T-cell (primary cell): ENCODE results near the gene NOXO1. TPM values are rescaled to one million over a fixed set of nuclear protein-coding genes. Genes with fewer than 3 reads are reported as not detected.
"Not testable (repeated sequence)": the region's sequence is repeated elsewhere in the genome, so short reads cannot be mapped to it uniquely, and the experiment has no call there.

Source experiments
- ATAC-seq, 4 experiments: fragments of 200-7000 bp in 3 of 4; fragments of 150-1000 bp in 1 of 4; cut with Tn5 transposase; replicated peaks in 1 of 4; 1 replicate in 3 of 4; 2 replicates in 1 of 4; pipeline ENCODE4 v1.10.0; 2021; ENCODE audit warnings: moderate library complexity in 3 of 4, mild to moderate bottlenecking in 2 of 4, moderate number of reproducible peaks in 1 of 4
- CTCF ChIA-PET, 2 donors: fragments of 300-600 bp; sonication (Branson Sonifier 250); formaldehyde crosslinking; loops; one replicate each; lab custom pipeline; 2022; ENCODE audit warnings: antibody characterized with exemption in 2 of 2; lab: Charles Lee
- POLR2A ChIA-PET, 2 donors: fragments of 300-600 bp; sonication (Branson Sonifier 250); formaldehyde crosslinking; loops; one replicate each; lab custom pipeline; 2022; ENCODE audit warnings: antibody characterized with exemption in 2 of 2; lab: Charles Lee
- DNase-seq, 35 experiments: peaks; one replicate each; pipeline versions ENCODE4 v3.0.0 to v3.0.0-alpha.2; 2013 to 2023
- H3K27ac ChIP-seq: one replicate; pipeline ENCODE4 v1.5.1; 2013; ENCODE audit warnings: low read length
- H3K27me3 ChIP-seq, 2 experiments: replicated peaks in 1 of 2; 1 replicate in 1 of 2; 2 replicates in 1 of 2; pipeline versions ENCODE4 v1.6.1 to v1.7.0; 2013; ENCODE audit warnings: low read length in 1 of 2, mixed read lengths in 1 of 2; ENCODE audit not compliant: control insufficient read depth in 2 of 2, insufficient read depth in 2 of 2; ENCODE audit errors: extremely low read depth in 1 of 2
- H3K36me3 ChIP-seq, 2 donors: 1 replicate in 1 of 2; 2 replicates in 1 of 2; pipeline versions ENCODE4 v1.6.1 to v1.7.0; 2013; ENCODE audit warnings: low read length in 1 of 2; ENCODE audit not compliant: control insufficient read depth in 2 of 2, insufficient read depth in 1 of 2; ENCODE audit errors: extremely low read depth in 1 of 2
- H3K4me1 ChIP-seq, 2 experiments: 1 replicate in 1 of 2; 2 replicates in 1 of 2; pipeline versions ENCODE4 v1.6.1 to v1.7.0; 2013; ENCODE audit warnings: low read length in 2 of 2, mixed read lengths in 1 of 2; ENCODE audit not compliant: insufficient read depth in 2 of 2, control insufficient read depth in 1 of 2; ENCODE audit errors: extremely low read depth in 1 of 2
- H3K4me3 ChIP-seq, 2 donors: 1 replicate in 1 of 2; 2 replicates in 1 of 2; pipeline versions ENCODE4 v1.5.1 to v1.7.0; 2013; ENCODE audit warnings: mild to moderate bottlenecking in 2 of 2, low read length in 1 of 2, moderate library complexity in 1 of 2; ENCODE audit not compliant: control insufficient read depth in 1 of 2; ENCODE audit errors: extremely low read depth in 1 of 2
- H3K9me3 ChIP-seq: 2 replicates; pipeline ENCODE4 v1.7.0; 2013
- H3K27ac Mint-ChIP-seq, 2 donors: one replicate each; pipeline ENCODE4 v1.8.0; 2020 to 2021; ENCODE audit warnings: mild to moderate bottlenecking in 2 of 2, mixed read lengths in 2 of 2
- H3K27me3 Mint-ChIP-seq, 2 donors: one replicate each; pipeline ENCODE4 v1.8.0; 2021 to 2022; ENCODE audit warnings: mixed read lengths in 2 of 2
- H3K36me3 Mint-ChIP-seq: one replicate; pipeline ENCODE4 v1.8.0; 2021; ENCODE audit warnings: mixed read lengths
- H3K4me1 Mint-ChIP-seq, 3 donors: one replicate each; pipeline ENCODE4 v1.8.0; 2020 to 2022; ENCODE audit warnings: mixed read lengths in 3 of 3, mild to moderate bottlenecking in 1 of 3
- H3K4me3 Mint-ChIP-seq, 3 donors: one replicate each; pipeline ENCODE4 v1.8.0; 2020 to 2022; ENCODE audit warnings: mild to moderate bottlenecking in 3 of 3, mixed read lengths in 3 of 3, moderate library complexity in 3 of 3
- H3K9me3 Mint-ChIP-seq, 3 donors: one replicate each; pipeline ENCODE4 v1.8.0; 2020 to 2022; ENCODE audit warnings: mixed read lengths in 3 of 3
- WGBS: methylation state at CpG from one replicate; pipeline ENCODE4 v1.1.5; 2013; ENCODE audit warnings: missing lambda C conversion rate; ENCODE audit not compliant: insufficient coverage; 5-methylcytosine and 5-hydroxymethylcytosine counted together
- total RNA-seq, 35 experiments: library from RNA in 6 of 35; stranded (reverse) in 6 of 35; fragments of 120-200 nt in 1 of 35; gene quantifications; one replicate each; pipeline versions ENCODE4 v1.2.1 to v1.2.4 and lab custom pipeline; 2013 to 2026

The NOXO1 gene
- total RNA-seq, 5 donors from 2014 or later (not counting 1 experiment from before 2014, with no cell fraction given) = 0.78 to 2.2 (median 1.3) TPM; not detected in 1

DNA sequence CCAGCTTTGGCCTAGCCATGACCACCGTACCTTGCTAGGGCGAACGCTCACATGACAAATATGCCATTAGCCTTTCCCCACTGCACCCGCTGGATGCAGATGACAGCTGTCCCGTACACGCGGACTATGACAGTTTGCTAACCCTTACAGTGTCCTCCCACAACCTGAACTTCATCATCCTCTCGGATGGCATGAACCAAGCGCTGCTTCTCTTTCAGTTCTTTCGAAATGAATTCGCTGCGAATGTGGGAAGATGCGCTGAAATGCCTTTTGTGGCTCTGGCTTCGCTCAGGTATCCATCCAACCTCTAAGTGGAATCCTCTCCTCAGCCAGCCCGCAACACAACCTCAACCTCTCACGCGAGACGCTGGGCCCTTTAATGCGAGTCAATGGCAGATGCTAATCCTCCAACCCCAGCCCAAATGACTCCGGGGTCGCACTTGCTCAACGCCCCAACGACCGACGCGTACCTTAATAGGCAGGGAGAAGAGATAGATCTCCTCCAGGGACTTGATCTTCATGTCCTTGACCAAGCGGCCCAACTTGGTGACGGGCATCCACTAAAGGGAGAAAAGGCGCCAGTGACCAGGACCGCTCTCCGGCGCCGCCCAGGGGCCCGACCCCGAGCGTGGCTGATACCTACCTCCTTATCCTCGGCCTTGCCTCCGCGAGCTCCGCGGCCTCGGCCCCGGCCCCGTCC, 17.3 kb downstream of the NOXO1 start:
- Histone ChIP-seq H3K27ac (peak overlapping the region; percentile 97), H3K4me3 (peak overlapping the region; percentile 83 to 95), H3K36me3 (peaks cover 7 to 26% of the 10 kb centered on the region in 2 donors), H3K27me3 (no peaks in the 10 kb centered on the region), H3K4me1 (peaks cover 12 to 61% of the 10 kb centered on the region in 2 experiments), H3K9me3 (no peaks in the 10 kb centered on the region)
- Mint-ChIP-seq H3K4me3 (peak overlapping the region; percentile 91 to 93 (median 91)), H3K9me3 (no peaks in the 10 kb centered on the region), H3K4me1 (peaks cover 37 to 53% (median 49%) of the 10 kb centered on the region in 3 donors), H3K36me3 (peaks cover 21% of the 10 kb centered on the region), H3K27ac (peak overlapping the region; percentile 88 to 91), H3K27me3 (no peaks in the 10 kb centered on the region)
- ATAC-seq (peak in 3 of 4 experiments; percentile 0 to 27 (median 24)), DNase-seq (peak in 13 of 35 experiments; percentile 24 to 58 (median 33))
- CTCF ChIA-PET = interaction anchor here in 1 of 2 donors (0.7 to 1.0 kb wide), 2 partner anchors 28 to 176 kb away, joined by 3 to 6 read pairs; no protein-coding TSS in a partner anchor
- WGBS = 10% methylated on average over 27 of the region's 44 CpGs
- POLR2A ChIA-PET = interaction anchor here (0.7 to 1.4 kb wide), 10 partner anchors 21 to 550 kb away, joined by 3 to 12 read pairs (median 4); partner anchors contain the start of genes ATP6V0C (in 1 of the 2), MSRB1 (in 1 of the 2), NUBP2 (in 1 of the 2) and PKD1 (in 1 of the 2)

DNA sequence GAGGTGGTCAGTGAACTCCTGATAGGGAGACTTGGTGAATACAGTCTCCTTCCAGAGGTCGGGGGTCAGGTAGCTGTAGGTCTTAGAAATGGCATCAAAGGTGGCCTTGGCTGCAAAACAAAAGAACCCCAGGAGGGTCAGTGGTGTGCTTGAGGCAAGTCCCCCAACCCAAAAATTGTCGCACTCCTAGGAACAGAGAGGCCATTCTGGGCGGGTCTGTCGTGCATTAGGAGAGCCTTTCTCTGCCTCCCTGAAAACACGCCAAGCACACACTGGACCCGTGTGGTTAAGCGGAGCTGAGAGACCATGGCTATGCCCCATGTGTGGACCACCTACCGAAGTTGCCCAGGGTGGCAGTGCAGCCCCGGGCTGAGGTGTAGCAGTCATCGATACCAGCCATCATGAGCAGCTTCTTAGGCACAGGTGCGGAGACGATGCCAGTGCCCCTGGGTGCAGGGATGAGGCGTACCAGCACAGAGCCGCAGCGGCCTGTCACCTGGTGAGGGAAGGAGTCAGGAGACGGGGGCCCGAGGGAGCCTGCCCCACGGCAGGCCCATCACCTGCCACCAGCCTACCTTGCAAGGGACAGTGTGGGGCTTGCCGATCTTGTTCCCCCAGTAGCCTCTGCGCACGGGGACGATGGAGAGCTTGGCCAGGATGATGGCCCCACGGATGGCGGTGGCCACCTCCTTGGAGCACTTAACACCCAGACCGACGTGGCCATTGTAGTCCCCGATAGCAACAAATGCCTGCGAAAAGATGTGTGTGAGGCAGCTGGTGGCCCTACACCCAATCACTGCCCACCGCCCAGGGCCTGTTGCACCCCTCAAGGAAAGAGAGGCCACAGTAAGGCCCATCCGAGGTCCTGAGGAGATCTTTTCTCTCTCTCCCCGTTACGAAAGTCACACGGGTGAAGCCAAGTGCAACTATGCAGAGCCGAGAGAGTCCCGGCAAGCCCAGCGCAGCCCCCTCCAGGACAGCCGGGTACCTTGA, 18.8 kb downstream of the NOXO1 start:
- Mint-ChIP-seq H3K4me1 (peaks cover 37 to 53% (median 49%) of the 10 kb centered on the region in 3 donors), H3K27ac (peak overlapping the region; percentile 88 to 91), H3K36me3 (peaks cover 21% of the 10 kb centered on the region), H3K4me3 (peak overlapping the region; percentile 91 to 93 (median 91))
- DNase-seq, H3K9me3 ChIP-seq, POLR2A ChIA-PET, ATAC-seq, CTCF ChIA-PET, H3K27me3 ChIP-seq, H3K4me3 ChIP-seq, H3K9me3 Mint-ChIP-seq, H3K27me3 Mint-ChIP-seq: not testable (repeated sequence)
- H3K4me1 ChIP-seq = peaks cover 12 to 65% of the 10 kb centered on the region in 2 experiments
- H3K36me3 ChIP-seq = peaks cover 7 to 26% of the 10 kb centered on the region in 2 donors
- H3K27ac ChIP-seq = peak overlapping the region; percentile 38
- WGBS = 55% methylated on average over 23 of the region's 37 CpGs

DNA sequence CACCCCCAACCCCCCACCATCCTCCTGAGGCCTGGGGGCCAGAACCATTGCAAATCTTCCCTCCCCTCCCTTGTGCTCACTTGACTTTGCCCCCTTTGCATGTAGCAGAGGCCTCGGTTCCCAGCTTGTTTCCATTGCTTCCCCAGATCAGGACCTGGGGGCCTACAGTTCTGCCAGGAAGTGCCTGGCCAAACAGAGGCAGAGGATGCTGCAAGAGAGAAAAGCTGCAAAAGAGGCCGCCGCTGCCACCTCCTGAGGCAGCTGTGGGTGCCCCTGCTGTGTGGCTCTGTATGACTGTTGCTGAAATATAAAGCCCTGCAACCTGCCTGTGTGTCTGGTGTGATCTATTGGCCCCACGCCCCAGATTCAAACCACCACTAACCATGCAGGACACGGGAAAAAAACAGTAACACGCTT, 19.6 kb downstream of the NOXO1 start:
- ATAC-seq (no peak), DNase-seq (peak in 1 of 35 experiments; percentile 33)
- H3K27me3 Mint-ChIP-seq = no peaks in the 10 kb centered on the region
- no peaks in the 10 kb centered on the region for H3K9me3 ChIP-seq
- no peak overlapping the region for H3K4me3 ChIP-seq
- peaks cover 0 to 4% of the 10 kb centered on the region in 2 experiments for H3K27me3 ChIP-seq
- H3K4me3 Mint-ChIP-seq = peak overlapping the region; percentile 39 to 91 (median 58)
- 29% methylated on average over 3 of the region's 6 CpGs for WGBS
- peaks cover 21% of the 10 kb centered on the region for H3K36me3 Mint-ChIP-seq
- POLR2A ChIA-PET = no interaction called here
- H3K36me3 ChIP-seq = peaks cover 7 to 26% of the 10 kb centered on the region in 2 donors
- no peaks in the 10 kb centered on the region for H3K9me3 Mint-ChIP-seq
- H3K4me1 ChIP-seq = peaks cover 12 to 65% of the 10 kb centered on the region in 2 experiments
- H3K27ac ChIP-seq = peak overlapping the region; percentile 47
- peak overlapping the region; percentile 78 to 80 for H3K27ac Mint-ChIP-seq
- CTCF ChIA-PET = no interaction called here
- peaks cover 37 to 53% (median 49%) of the 10 kb centered on the region in 3 donors for H3K4me1 Mint-ChIP-seq

DNA sequence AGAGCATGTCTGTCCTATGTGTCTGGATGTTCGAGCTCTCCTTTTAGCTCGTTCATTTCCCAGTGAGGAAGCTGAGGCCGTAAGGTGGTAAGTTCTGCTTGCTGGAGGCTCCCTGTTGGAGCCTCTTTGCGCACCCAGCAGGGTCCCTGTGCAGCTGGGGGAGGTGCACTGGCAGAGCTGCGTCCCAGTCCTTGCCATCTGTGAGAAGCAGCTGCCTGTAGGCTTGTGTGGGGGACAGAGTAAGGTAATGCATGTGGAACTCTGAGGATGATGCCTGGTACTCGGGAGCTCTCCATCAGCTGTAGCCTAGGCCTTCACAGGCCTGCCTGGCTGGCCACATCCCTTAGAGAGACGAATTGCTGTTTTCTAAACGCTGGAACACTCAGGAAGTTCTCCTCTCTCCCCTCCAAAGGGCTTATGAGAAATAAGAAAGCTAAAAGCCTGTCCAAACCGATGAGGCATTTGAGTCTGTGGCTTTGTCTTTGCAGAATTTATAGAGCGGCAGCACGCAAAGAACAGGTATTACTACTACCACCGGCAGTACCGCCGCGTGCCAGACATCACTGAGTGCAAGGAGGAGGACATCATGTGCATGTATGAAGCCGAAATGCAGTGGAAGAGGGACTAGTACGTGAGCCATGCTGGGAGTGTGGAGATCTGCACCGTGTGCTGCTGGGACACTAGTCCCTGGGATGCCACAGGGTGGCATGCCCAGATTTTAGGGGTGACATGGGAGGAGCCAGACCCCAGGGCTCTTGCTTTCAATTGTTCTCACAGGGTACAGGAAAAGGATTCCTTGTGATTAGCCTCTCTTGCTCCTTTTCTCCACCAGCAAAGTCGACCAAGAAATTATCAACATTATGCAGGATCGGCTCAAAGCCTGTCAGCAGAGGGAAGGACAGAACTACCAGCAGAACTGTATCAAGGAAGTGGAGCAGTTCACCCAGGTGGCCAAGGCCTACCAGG, 20.3 kb downstream of the NOXO1 start:
- H3K4me1 Mint-ChIP-seq = peaks cover 37 to 53% (median 49%) of the 10 kb centered on the region in 3 donors
- Histone ChIP-seq H3K4me1 (peaks cover 12 to 63% of the 10 kb centered on the region in 2 experiments), H3K9me3 (no peaks in the 10 kb centered on the region), H3K27ac (peak overlapping the region; percentile 44), H3K36me3 (peaks cover 7 to 26% of the 10 kb centered on the region in 2 donors), H3K4me3 (no peak overlapping the region), H3K27me3 (peaks cover 0 to 4% of the 10 kb centered on the region in 2 experiments)
- no peaks in the 10 kb centered on the region for H3K9me3 Mint-ChIP-seq
- ATAC-seq = no peak
- H3K27me3 Mint-ChIP-seq = no peaks in the 10 kb centered on the region
- H3K36me3 Mint-ChIP-seq = peaks cover 21% of the 10 kb centered on the region
- CTCF ChIA-PET = interaction anchor here in 1 of 2 donors (0.5 kb wide), 1 partner anchor 54 kb away, joined by 3 read pairs; no protein-coding TSS in a partner anchor
- peak overlapping the region; percentile 90 to 91 (median 91) for H3K4me3 Mint-ChIP-seq
- H3K27ac Mint-ChIP-seq = peak overlapping the region; percentile 93
- WGBS = 32% methylated on average over 15 of the region's 20 CpGs
- POLR2A ChIA-PET = interaction anchor here in 1 of 2 donors (0.5 to 0.6 kb wide), 2 partner anchors 18 to 484 kb away, joined by 3 to 8 read pairs; partner anchors contain the start of gene MSRB1
- peak in 3 of 35 experiments; percentile 19 to 50 (median 35) for DNase-seq

DNA sequence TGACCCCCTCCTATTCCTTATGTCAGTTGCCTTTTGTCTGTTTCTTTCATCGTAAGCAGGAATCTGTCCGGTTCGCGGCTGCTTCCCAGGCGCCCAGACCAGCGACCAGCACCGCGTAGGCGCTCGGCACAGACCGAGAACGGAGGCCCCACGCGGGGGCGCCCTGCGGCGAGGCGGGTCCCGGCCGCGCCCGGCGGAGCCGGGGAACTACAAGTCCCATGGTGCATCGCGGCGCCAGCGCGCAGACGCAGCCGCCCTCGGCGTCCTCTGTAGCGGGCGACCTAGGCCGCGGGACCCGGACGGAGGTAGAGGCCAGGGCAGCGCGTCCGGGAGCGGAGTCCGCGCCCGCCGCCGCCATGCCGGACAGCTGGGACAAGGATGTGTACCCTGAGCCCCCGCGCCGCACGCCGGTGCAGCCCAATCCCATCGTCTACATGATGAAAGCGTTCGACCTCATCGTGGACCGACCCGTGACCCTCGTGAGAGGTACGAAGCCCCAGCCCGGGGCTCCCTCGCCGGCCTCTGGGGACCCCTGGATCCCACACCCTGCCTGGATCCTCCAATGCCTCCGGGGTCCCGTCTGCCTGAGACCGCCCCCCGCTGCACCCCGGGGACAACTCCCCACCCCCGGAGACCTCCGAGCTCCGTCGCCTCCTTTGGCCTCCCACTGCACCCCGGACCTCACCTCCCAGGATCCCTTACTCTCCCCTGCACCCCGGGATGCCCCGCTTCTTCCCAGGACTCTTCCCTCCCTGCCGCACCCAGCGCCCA, 21.8 kb downstream of the NOXO1 start, which contains the start of gene NDUFB10:
NDUFB10 (plus strand) TSS at position 270 of the 771 bp plus-strand sequence; CDS start at position 357, 87 bp downstream.
- peaks cover 7 to 26% of the 10 kb centered on the region in 2 donors for H3K36me3 ChIP-seq
- peak within 1 kb of the TSS; percentile 70 for H3K27ac ChIP-seq
- H3K9me3 ChIP-seq = no peaks in the 10 kb centered on the region
- H3K4me3 ChIP-seq = peak within 1 kb of the TSS; percentile 64 to 90
- peaks cover 21% of the 10 kb centered on the region for H3K36me3 Mint-ChIP-seq
- H3K27me3 ChIP-seq = peaks cover 0 to 5% of the 10 kb centered on the region in 2 experiments
- peaks cover 12 to 55% of the 10 kb centered on the region in 2 experiments for H3K4me1 ChIP-seq
- ChIA-PET CTCF (interaction anchor here in 1 of 2 donors (1.2 kb wide), 1 partner anchor 12 kb away, joined by 4 read pairs; the partner anchor contains the start of gene TBL3), POLR2A (no interaction called here)
- peak within 1 kb of the TSS; percentile 90 to 91 (median 91) for H3K4me3 Mint-ChIP-seq
- DNase-seq = peak; percentile 68 to 95 (median 84)
- H3K27ac Mint-ChIP-seq = peak within 1 kb of the TSS; percentile 93
- under 1% methylated on average over 79 of the region's 79 CpGs for WGBS
- H3K9me3 Mint-ChIP-seq = no peaks in the 10 kb centered on the region
- peaks cover 32 to 46% (median 43%) of the 10 kb centered on the region in 3 donors for H3K4me1 Mint-ChIP-seq
- ATAC-seq = peak; percentile 83 to 93 (median 88)
- H3K27me3 Mint-ChIP-seq = no peaks in the 10 kb centered on the region
